Fibroblast of skin of back (primary cell): ENCODE data around the gene RPL36AL.

Experiments used
- DNase-seq: peaks from one replicate; pipeline ENCODE4 v3.0.0-alpha.2; 2013

Gene RPL36AL

DNA sequence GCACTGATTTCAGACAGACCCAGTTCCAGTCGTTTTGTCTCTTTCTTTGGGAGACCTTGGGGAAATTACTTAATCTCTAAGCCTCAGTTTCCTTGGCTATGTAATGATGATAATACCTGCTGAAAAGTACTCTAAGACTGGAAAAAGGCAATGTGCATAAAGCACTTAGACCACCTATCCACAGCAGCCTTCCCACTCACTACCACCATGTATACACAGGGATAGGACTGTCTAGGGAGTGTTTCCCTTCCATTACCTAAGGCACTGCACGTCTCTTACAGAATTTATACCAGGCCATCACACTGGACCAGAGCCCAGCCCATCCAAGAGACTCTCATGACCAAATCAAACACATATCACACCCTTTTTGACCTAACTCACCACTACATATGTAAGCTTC is 40.6 kb downstream of the RPL36AL start:
- no peak for DNase-seq

GRCh38 chr14:49578141-49578540 is 42.3 kb downstream of the RPL36AL start:
- no peak for DNase-seq

GRCh38 chr14:49574038-49574437 is 46.4 kb downstream of the RPL36AL start:
- no peak for DNase-seq

DNA sequence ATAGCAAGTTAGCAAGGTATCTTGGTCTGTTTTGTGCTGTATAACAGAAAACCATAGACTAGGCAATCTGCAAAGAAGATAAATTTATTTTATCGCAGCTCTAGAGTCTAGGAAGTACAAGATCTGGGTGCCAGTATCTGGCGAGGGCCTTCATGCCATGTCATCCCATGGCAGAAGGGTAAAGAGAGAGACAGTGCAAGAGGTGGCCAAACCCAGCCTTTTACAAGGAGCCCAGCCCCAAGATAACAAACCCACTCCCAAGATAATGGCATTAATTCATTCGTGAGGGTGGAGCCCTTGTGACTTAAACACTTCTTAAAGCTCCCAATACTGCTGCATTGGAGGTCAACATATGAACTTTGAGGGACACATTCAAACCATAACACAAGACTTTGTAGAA is 51.1 kb downstream of the RPL36AL start:
- no peak for DNase-seq
